H1 (cell line): ENCODE results near the gene CD1B. TPM values are rescaled to one million over a fixed set of nuclear protein-coding genes. Genes with fewer than 3 reads are reported as not detected.

Source experiments
- CTCF ChIA-PET: fragments of 300-600 bp; sonication (Branson Sonifier 250); formaldehyde crosslinking; loops from one replicate; lab custom pipeline; 2021; ENCODE audit not compliant: partially characterized antibody; lab: Charles Lee
- POLR2A ChIA-PET: fragments of 300-600 bp; sonication (Branson Sonifier 250); formaldehyde crosslinking; loops from one replicate; lab custom pipeline; 2021; ENCODE audit warnings: inconsistent platforms; ENCODE audit not compliant: partially characterized antibody; lab: Charles Lee
- DNase-seq, 2 experiments: peaks; one replicate each; pipeline versions ENCODE4 v3.0.0 to v3.0.0-alpha.2; 2010 to 2022; ENCODE audit warnings: low spot score in 2 of 2, low read depth in 1 of 2, mixed read lengths in 1 of 2
- FAIRE-seq: peaks from 2 replicates; lab custom pipeline; 2011; peaks lifted over from hg19 to GRCh38; lab: Jason Lieb, UNC
- H2AFZ ChIP-seq: 2 replicates; pipeline ENCODE4 v1.8.1; 2012; ENCODE audit warnings: low read length, inconsistent platforms
- H2AK5ac ChIP-seq: 2 replicates; pipeline ENCODE4 v1.6.1; 2013; ENCODE audit warnings: low read depth, low read length
- H2BK120ac ChIP-seq: replicated peaks from 2 replicates; pipeline ENCODE3; 2013; ENCODE audit warnings: low read depth, low read length, inconsistent platforms
- H2BK12ac ChIP-seq: 2 replicates; pipeline ENCODE4 v1.6.1; 2013; ENCODE audit warnings: low read depth, low read length
- H2BK15ac ChIP-seq: 2 replicates; pipeline ENCODE4 v1.6.1; 2013; ENCODE audit warnings: low read length
- H2BK20ac ChIP-seq: 2 replicates; pipeline ENCODE4 v1.6.1; 2013; ENCODE audit warnings: low read length
- H2BK5ac ChIP-seq: 2 replicates; pipeline ENCODE4 v1.6.1; 2013; ENCODE audit warnings: low read depth, low read length
- H3K14ac ChIP-seq: 2 replicates; pipeline ENCODE4 v1.6.1; 2013; ENCODE audit warnings: inconsistent platforms; ENCODE audit not compliant: insufficient read length
- H3K18ac ChIP-seq: 2 replicates; pipeline ENCODE4 v1.6.1; 2013; ENCODE audit warnings: low read length; ENCODE audit errors: extremely low read depth
- H3K23ac ChIP-seq: 2 replicates; pipeline ENCODE4 v1.6.1; 2013; ENCODE audit warnings: inconsistent platforms; ENCODE audit not compliant: insufficient read length
- H3K23me2 ChIP-seq: 2 replicates; pipeline ENCODE4 v1.6.1; 2013; ENCODE audit warnings: low read depth, low read length
- H3K27ac ChIP-seq: 2 replicates; pipeline ENCODE4 v1.6.1; 2011; ENCODE audit warnings: low read depth, low read length, inconsistent platforms
- H3K27me3 ChIP-seq, 4 experiments: replicated peaks in 1 of 4; 1 replicate in 1 of 4; 2 replicates in 3 of 4; pipeline versions ENCODE4 v1.6.1 to v1.8.1; 2011 to 2013; ENCODE audit warnings: low read length in 3 of 4, mild to moderate bottlenecking in 3 of 4, inconsistent platforms in 2 of 4, mixed read lengths in 2 of 4, moderate library complexity in 1 of 4; ENCODE audit not compliant: control insufficient read depth in 3 of 4, insufficient read depth in 3 of 4; ENCODE audit errors: extremely low read depth in 1 of 4
- H3K36me3 ChIP-seq, 4 experiments: 2 replicates each; pipeline versions ENCODE4 v1.6.1 to v1.8.1; 2011 to 2013; ENCODE audit warnings: mild to moderate bottlenecking in 4 of 4, low read length in 3 of 4, moderate library complexity in 2 of 4, control low read depth in 1 of 4, inconsistent platforms in 1 of 4; ENCODE audit not compliant: insufficient read depth in 4 of 4, control insufficient read depth in 2 of 4
- H3K4ac ChIP-seq: replicated peaks from 2 replicates; pipeline ENCODE3; 2013; ENCODE audit warnings: low read length, low read depth, mixed read lengths, inconsistent platforms; ENCODE audit not compliant: insufficient read length
- H3K4me1 ChIP-seq, 4 experiments: replicated peaks in 1 of 4; 1 replicate in 1 of 4; 2 replicates in 3 of 4; pipeline versions ENCODE4 v1.6.1 to v1.8.1; 2011 to 2013; ENCODE audit warnings: low read length in 3 of 4, inconsistent platforms in 2 of 4, mixed read lengths in 1 of 4; ENCODE audit not compliant: insufficient read depth in 4 of 4, control insufficient read depth in 3 of 4
- H3K4me2 ChIP-seq, 2 experiments: 2 replicates each; pipeline versions ENCODE4 v1.6.1 to v1.8.1; 2011 to 2013; ENCODE audit warnings: low read depth in 2 of 2, low read length in 2 of 2, control low read depth in 1 of 2, inconsistent platforms in 1 of 2, mild to moderate bottlenecking in 1 of 2; ENCODE audit not compliant: insufficient read depth in 1 of 2
- H3K4me3 ChIP-seq, 4 experiments: fragments of 200-600, 300-600 bp in 1 of 4; sonication (generic), shearing (Covaris generic), sonication (Bioruptor Twin) in 1 of 4; 2 replicates each; pipeline versions ENCODE4 v1.5.1 to v1.8.1; 2011 to 2016; ENCODE audit warnings: low read length in 4 of 4, low read depth in 3 of 4, control low read depth in 2 of 4, inconsistent platforms in 2 of 4, mild to moderate bottlenecking in 2 of 4, mixed read lengths in 1 of 4, moderate library complexity in 1 of 4; ENCODE audit not compliant: insufficient read depth in 2 of 4; ENCODE audit errors: extremely low read depth in 1 of 4
- H3K56ac ChIP-seq: replicated peaks from 2 replicates; pipeline ENCODE3; 2013; ENCODE audit warnings: low read depth, mild to moderate bottlenecking, mixed read lengths, low read length, inconsistent platforms; ENCODE audit not compliant: insufficient read length
- H3K79me1 ChIP-seq: 2 replicates; pipeline ENCODE4 v1.6.1; 2013; ENCODE audit warnings: low read depth, low read length, control low read depth
- H3K79me2 ChIP-seq, 2 experiments: 2 replicates each; pipeline versions ENCODE4 v1.6.1 to v1.8.1; 2012 to 2013; ENCODE audit warnings: low read length in 2 of 2, mild to moderate bottlenecking in 2 of 2, inconsistent platforms in 1 of 2; ENCODE audit not compliant: insufficient read depth in 2 of 2, control insufficient read depth in 1 of 2
- H3K9ac ChIP-seq, 4 experiments: replicated peaks in 1 of 4; 1 replicate in 1 of 4; 2 replicates in 3 of 4; pipeline versions ENCODE4 v1.6.1 to v1.8.1; 2011 to 2013; ENCODE audit warnings: low read depth in 3 of 4, low read length in 3 of 4, control low read depth in 2 of 4, mild to moderate bottlenecking in 2 of 4, moderate library complexity in 2 of 4, inconsistent platforms in 1 of 4; ENCODE audit errors: extremely low read depth in 1 of 4
- H3K9me3 ChIP-seq, 2 experiments: 2 replicates each; pipeline versions ENCODE4 v1.6.1 to v1.8.1; 2012 to 2013; ENCODE audit warnings: mild to moderate bottlenecking in 2 of 2, moderate library complexity in 2 of 2, control low read depth in 1 of 2, inconsistent platforms in 1 of 2, low read depth in 1 of 2, low read length in 1 of 2, mixed read lengths in 1 of 2; ENCODE audit not compliant: insufficient read depth in 2 of 2
- H4K20me1 ChIP-seq, 2 experiments: replicated peaks in 1 of 2; 2 replicates each; pipeline versions ENCODE3 to v1.8.1; 2011 to 2013; ENCODE audit warnings: inconsistent platforms in 2 of 2, low read length in 2 of 2, mild to moderate bottlenecking in 1 of 2; ENCODE audit not compliant: insufficient read depth in 2 of 2, control insufficient read depth in 1 of 2
- H4K5ac ChIP-seq: 2 replicates; pipeline ENCODE4 v1.6.1; 2013; ENCODE audit warnings: low read length, low read depth, mixed read lengths, inconsistent platforms; ENCODE audit not compliant: insufficient read length
- H4K8ac ChIP-seq: 2 replicates; pipeline ENCODE4 v1.8.0; 2013; ENCODE audit warnings: mild to moderate bottlenecking, moderate library complexity, low read length, inconsistent platforms; ENCODE audit not compliant: insufficient read depth; ENCODE audit errors: extremely low read depth
- H4K91ac ChIP-seq: replicated peaks from 2 replicates; pipeline ENCODE3; 2013; ENCODE audit warnings: low read length, mixed read lengths, inconsistent platforms; ENCODE audit not compliant: insufficient read length
- CREB1 ChIP-seq: IDR thresholded peaks from 2 replicates; pipeline ENCODE4 v1.6.1; 2012; ENCODE audit warnings: inconsistent platforms
- KDM5A ChIP-seq: fragments of 200-600 bp; IDR thresholded peaks from 2 replicates; pipeline ENCODE4 v1.7.1; 2012; ENCODE audit warnings: mild to moderate bottlenecking, low read length, inconsistent platforms, mixed read lengths
- SIX5 ChIP-seq: IDR thresholded peaks from 2 replicates; pipeline ENCODE4 v1.6.1; 2011; ENCODE audit warnings: mild to moderate bottlenecking, low read depth, low read length
- SP1 ChIP-seq: IDR thresholded peaks from 2 replicates; pipeline ENCODE4 v1.6.1; 2011; ENCODE audit warnings: low read depth, low read length
- SRF ChIP-seq: IDR thresholded peaks from 2 replicates; pipeline ENCODE4 v1.6.1; 2011; ENCODE audit warnings: mild to moderate bottlenecking, low read depth, low read length, moderate library complexity
- polyA plus RNA-seq, 7 experiments: library from polyadenylated mRNA; depleted of rRNA in 3 of 7; stranded (reverse) in 5 of 7; unstranded in 2 of 7; fragments of >200 nt in 5 of 7; fragments of 200-250 nt in 2 of 7; gene quantifications; 1 replicate in 5 of 7; 2 replicates in 1 of 7; 4 replicates in 1 of 7; pipeline versions ENCODE4 v1.2.1 to v1.2.3, GENCODE V29; 2011 to 2013; ENCODE audit warnings: missing spikeins in 2 of 7, mixed read lengths in 2 of 7
- total RNA-seq: library from RNA; stranded (reverse); fragmentation: NEBNext Ultra II Directional; extraction: Animal tissue kit (Norgen Biotek cat#: 25700); gene quantifications from 2 replicates; pipeline ENCODE4 v1.2.1, GENCODE V29; 2021

CD1B gene
- total and polyA plus RNA-seq, 2 of the 8 experiments (the other 6 are each of a cell fraction or from before 2014, with no cell fraction given), result not detected

DNA sequence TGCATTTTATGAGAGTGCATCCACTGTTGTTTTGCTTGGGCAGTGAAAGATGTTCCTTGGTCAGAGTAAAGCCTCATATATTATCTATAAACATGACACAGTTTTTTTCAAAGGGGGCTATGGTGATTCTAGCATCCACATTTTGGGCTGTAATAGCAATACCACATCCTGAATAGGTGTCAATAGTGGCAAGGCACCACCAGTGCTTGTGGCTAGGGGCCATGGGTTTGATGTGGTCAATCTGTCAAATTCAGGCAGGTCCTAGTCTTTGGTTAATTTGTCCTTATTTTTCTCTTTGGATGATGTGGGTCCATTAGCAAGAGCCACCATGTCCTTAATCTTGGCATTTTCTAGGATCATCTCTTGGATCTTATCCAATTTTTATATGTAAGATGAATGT lies 35.5 kb upstream of the CD1B start:
- H3K56ac ChIP-seq, result no peak overlapping the region
- H3K9ac ChIP-seq, result no peak overlapping the region
- no peaks in the 10 kb centered on the region for H3K79me1 ChIP-seq
- no peak overlapping the region for H4K5ac ChIP-seq
- H3K14ac ChIP-seq, result no peak overlapping the region
- no peaks in the 10 kb centered on the region for H3K79me2 ChIP-seq
- H3K4me3 ChIP-seq, result no peak overlapping the region
- H2BK120ac ChIP-seq, result no peak overlapping the region
- H3K23me2 ChIP-seq, result no peaks in the 10 kb centered on the region
- CTCF ChIA-PET, result no interaction called here
- no peak overlapping the region for H2BK15ac ChIP-seq
- H4K91ac ChIP-seq, result no peak overlapping the region
- no peak overlapping the region for H3K4ac ChIP-seq
- DNase-seq (no peak), FAIRE-seq (no peak)
- H2AFZ ChIP-seq, result no peak overlapping the region
- no peaks in the 10 kb centered on the region for H3K4me1 ChIP-seq
- no peak for TF ChIP-seq KDM5A
- TF ChIP-seq SRF, result no peak
- TF ChIP-seq SP1, result no peak
- TF ChIP-seq CREB1, result no peak
- no peak for TF ChIP-seq SIX5
- H2BK5ac ChIP-seq, result no peak overlapping the region
- H2BK20ac ChIP-seq, result no peak overlapping the region
- H3K23ac ChIP-seq, result no peak overlapping the region
- H2AK5ac ChIP-seq, result no peak overlapping the region
- no peaks in the 10 kb centered on the region for H4K20me1 ChIP-seq
- H3K18ac ChIP-seq, result no peak overlapping the region
- H3K27me3 ChIP-seq, result no peaks in the 10 kb centered on the region
- no peak overlapping the region for H3K4me2 ChIP-seq
- H4K8ac ChIP-seq, result no peak overlapping the region
- H3K27ac ChIP-seq, result no peak overlapping the region
- H2BK12ac ChIP-seq, result no peak overlapping the region
- H3K9me3 ChIP-seq, result no peaks in the 10 kb centered on the region
- H3K36me3 ChIP-seq, result no peaks in the 10 kb centered on the region
- POLR2A ChIA-PET, result no interaction called here
